ENCODE results near the gene TAF10.

The TAF10 gene

GRCh38 chr11:6583584-6583983 lies 28.4 kb downstream of the TAF10 start:
- no peak for DNase-seq (ENCODE audit: low read depth in 3 of 3)

GRCh38 chr11:6579681-6580080 lies 32.3 kb downstream of the TAF10 start:
- DNase-seq (ENCODE audit: low read depth in 3 of 3) = no peak

GRCh38 chr11:6578134-6578533 lies 33.9 kb downstream of the TAF10 start:
- no peak for DNase-seq (ENCODE audit: low read depth in 3 of 3)

- no peak for DNase-seq (ENCODE audit: low read depth in 3 of 3)
Observed at GRCh38 chr11:6576471-6577373, 35.3 kb downstream of the TAF10 start.

- DNase-seq (ENCODE audit: low read depth in 3 of 3) = no peak
Observed at GRCh38 chr11:6574816-6575715, 37.0 kb downstream of the TAF10 start.

- DNase-seq (ENCODE audit: low read depth in 3 of 3) = no peak
Observed at GRCh38 chr11:6572215-6572614, 39.8 kb downstream of the TAF10 start.

GRCh38 chr11:6571434-6572008 lies 40.5 kb downstream of the TAF10 start:
- no peak for DNase-seq (ENCODE audit: low read depth in 3 of 3)

- DNase-seq (ENCODE audit: low read depth in 3 of 3) = no peak
Observed at GRCh38 chr11:6570691-6571427, 41.2 kb downstream of the TAF10 start.

- no peak for DNase-seq (ENCODE audit: low read depth in 3 of 3)
Observed at GRCh38 chr11:6569706-6570105, 42.3 kb downstream of the TAF10 start.

GRCh38 chr11:6568191-6568918 lies 43.7 kb downstream of the TAF10 start:
- no peak for DNase-seq (ENCODE audit: low read depth in 3 of 3)

GRCh38 chr11:6567371-6567745 lies 44.7 kb downstream of the TAF10 start:
- DNase-seq (ENCODE audit: low read depth in 3 of 3) = no peak

GRCh38 chr11:6566704-6567370 lies 45.2 kb downstream of the TAF10 start:
- DNase-seq (ENCODE audit: low read depth in 3 of 3) = no peak

GRCh38 chr11:6565988-6566703 lies 45.9 kb downstream of the TAF10 start:
- DNase-seq (ENCODE audit: low read depth in 3 of 3) = no peak

GRCh38 chr11:6565325-6565724 lies 46.7 kb downstream of the TAF10 start:
- DNase-seq (ENCODE audit: low read depth in 3 of 3) = no peak

- no peak for DNase-seq (ENCODE audit: low read depth in 3 of 3)
Observed at GRCh38 chr11:6563667-6564066, 48.3 kb downstream of the TAF10 start.

- no peak for DNase-seq (ENCODE audit: low read depth in 3 of 3)
Observed at GRCh38 chr11:6563121-6563619, 48.8 kb downstream of the TAF10 start.

- DNase-seq (ENCODE audit: low read depth in 3 of 3) = no peak
Observed at GRCh38 chr11:6561288-6561687, 50.7 kb downstream of the TAF10 start.
